HG02870 (cell line): ENCODE data around the gene FOXD1.
"Not testable (repeated sequence)": the region's sequence is repeated elsewhere in the genome, so short reads cannot be mapped to it uniquely, and the experiment has no call there.

ENCODE experiments used
- ATAC-seq: cut with Tn5 transposase; IDR thresholded peaks from one replicate; pipeline ENCODE4 v1.9.1; 2021; ENCODE audit warnings: mild to moderate bottlenecking, moderate library complexity; ENCODE audit not compliant: unreplicated experiment

FOXD1 gene

DNA sequence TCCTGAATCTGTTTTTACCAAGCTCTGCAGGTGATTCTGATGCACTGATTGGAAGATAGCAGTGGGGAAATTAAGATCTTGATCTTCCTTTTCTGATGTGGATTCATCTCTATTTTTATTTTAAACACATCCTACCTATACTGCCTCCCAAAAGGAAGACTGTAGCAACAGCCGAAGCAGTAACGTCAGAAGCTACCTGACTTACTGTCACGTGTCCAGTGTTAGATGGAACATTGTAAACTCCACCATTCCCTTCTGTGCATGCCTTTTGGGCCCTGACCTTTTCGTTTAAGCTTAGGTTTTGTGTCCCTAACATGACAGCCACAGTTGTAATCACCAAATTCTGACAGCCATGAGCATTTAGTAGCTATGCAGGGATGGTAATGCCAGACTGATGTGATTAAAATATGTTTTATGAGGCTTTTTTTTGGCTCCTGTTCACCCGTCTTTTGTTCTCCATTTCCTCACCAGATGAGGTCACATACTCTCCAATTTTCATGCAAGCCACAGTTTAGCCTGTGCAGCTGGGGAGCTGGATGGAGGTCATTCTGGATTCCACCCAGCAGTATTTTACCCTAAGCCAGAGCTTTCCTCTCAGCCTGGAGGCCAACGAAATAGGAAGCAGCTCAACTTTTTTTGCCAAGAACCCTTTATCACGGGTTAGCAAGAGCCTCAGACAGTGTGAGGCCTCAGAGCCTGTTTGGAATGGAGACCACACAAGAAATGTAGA lies 15.6 kb upstream of the FOXD1 start:
- no peak for ATAC-seq

DNA sequence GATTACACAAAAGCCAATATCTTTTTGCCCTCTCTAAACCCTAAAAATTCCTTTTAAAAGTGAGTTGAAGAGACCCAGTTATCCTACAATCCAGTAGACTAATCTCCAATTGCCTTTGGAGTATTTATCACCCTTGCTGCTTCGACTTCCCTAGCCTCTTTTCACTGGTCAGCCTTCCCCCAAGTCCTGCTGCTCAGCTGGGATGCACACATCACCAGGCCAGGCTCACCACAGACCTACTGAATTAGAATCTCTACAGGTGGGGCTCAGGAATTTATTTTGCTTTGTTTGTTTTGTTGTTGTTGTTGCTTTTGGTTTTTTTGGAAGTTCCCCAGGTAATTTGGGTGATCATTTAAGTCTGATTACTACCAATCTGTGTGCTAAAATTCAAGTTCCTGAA lies 11.6 kb upstream of the FOXD1 start:
- ATAC-seq = no peak

DNA sequence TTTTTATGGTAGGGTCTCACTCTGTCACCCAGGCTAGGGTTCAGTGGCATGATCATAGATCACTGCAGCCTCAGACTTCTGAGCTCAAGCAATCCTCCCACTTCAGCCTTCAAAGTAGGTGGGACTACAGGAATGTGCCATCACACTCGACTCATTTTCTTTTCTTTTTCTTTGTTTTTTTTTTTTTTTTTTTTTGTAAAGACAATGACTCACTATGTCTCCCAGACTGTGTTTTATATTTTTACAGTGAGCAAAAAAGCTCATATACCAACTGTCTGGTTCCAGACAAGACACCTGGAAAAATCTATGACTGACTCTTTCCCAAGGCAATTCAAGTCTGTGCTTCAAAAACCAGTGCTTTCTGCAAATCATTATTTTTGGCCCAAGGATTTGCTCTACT lies 10.8 kb upstream of the FOXD1 start:
- ATAC-seq = no peak

DNA sequence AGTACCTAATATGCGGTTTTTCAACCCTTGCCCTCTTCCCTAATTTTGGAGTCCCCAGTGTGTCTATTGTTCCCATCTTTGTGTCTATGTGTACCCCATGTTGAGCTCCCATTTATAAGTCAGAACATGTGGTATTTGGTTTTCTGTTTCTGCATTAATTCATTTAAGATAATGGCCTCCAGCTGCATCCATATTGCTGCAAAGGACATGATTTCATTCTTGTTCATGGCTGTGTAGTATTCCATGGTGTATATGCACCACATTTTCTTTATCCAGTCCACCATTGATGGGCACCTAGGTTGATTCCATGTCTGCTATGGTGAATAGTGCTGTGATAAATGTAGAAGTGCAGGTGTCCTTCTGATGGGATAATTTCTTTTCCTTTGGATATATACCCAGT lies 7.9 kb upstream of the FOXD1 start:
- ATAC-seq = not testable (repeated sequence)

DNA sequence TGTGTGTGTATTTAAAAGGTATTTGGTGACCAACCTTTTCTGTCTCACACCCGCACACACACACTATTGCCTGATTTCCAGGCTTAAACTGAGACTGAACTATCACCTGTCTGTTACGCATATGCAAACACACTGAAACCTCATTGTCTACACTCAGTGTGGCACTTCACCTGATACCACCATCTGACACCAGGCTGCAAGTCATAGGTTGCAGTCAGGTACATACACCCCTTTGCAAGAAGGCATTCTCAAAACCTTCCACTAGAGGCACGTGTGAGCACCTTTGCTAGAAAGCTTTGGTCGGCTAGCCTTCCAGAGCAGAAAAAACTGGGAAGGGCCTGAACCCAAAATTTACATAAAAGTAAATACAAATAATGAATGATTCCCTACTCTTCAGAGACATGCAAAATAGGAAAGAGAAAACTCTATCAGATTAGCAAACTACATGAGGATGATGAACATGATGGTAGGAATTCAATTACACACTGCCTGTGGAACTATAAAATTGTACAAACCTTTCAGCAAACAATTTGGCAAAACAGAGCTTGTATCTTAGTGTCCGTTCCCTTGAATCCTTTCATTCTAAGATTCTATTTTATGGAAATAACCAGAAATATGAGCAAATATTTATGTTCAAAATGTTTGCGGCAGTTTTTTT lies 5.9 kb upstream of the FOXD1 start:
- peak; percentile 48 for ATAC-seq

DNA sequence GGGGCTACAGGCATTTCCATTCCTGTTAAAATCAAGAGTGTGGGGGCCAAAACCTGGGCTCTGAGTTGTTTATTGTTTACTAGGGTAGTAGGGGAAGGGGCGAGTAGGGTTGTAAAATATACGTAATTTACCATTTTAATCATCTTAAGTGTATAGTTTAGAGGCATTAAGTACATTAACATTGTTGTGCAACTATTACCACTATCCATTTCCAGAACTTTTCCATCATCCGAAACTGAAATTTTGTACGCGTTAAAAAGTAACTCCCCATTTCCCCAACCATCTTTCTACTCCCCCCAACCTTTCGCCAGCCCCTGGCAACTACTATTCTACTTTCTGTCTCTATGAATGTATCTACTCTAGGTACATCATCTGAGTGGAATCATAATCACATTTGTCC lies 3.6 kb upstream of the FOXD1 start:
- no peak for ATAC-seq

DNA sequence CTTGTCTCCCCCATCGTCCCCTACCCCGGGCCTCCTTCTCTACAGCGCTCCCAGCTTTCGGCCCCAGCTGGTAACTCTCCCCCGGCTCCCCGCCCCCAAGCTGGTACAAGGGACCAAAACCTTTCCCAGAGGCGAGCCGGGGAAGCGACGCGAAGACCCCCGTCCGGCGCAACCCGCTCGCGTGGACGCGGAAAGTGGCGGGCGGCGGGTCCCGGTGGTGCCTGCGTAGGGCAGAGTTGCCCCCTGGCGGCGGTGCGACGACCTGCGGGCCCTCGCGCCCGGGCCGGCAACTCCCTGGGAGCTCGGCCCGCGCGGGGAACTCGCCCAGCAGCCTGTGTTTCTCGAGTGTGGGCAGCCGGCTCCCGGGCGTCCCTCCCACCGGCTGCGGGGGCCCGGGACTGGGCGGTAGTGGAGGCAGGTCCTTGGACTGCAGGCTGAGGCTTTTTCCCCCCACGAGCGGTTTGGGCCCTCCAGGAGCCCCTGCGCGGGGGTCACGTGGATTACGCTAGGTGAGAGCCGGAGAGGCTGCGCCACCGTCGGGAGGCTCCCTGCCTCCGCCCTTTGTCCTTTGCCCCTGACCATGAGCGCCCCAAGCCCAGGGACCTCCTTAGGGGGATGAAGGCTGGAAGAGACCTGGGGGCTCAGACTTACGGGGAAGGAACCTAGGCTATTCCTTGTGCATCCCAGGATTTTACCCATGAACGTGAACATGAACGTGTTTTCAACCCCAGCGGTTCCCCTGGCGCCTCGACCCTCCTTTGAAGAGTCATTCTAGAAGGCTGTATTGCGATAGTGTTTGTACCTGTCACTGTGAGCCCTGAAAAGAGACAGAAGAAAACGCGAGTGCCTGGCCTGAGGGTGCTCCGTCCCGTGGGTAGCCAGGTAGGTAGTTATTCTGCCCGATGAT lies 2.9 kb upstream of the FOXD1 start:
- ATAC-seq = no peak

DNA sequence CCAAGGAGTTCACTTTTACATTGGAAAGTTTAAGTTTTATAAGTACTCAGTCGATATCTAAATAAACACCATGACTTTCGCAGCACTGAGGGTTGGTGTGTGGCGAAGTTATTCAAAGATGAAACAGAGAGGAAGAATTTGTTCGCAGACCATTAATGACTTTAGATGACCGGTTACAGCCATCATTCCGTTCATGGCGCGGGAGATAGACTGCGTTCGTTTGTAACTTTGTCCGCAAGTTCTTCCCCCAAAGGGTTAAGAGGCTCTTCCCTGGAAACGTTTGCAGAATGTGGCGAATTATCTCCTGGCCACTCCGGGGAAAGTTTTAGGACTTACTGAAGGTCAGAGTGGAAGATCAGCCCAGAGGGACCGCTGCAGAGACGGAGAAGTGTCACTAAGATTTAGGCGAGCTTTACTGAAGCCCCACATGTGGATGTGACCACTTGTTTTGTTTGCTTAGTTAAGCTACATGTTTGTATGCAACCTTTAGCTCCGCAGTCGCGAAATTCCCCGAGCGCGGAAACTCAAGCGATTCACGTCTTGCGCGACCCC lies 2.2 kb upstream of the FOXD1 start:
- no peak for ATAC-seq

DNA sequence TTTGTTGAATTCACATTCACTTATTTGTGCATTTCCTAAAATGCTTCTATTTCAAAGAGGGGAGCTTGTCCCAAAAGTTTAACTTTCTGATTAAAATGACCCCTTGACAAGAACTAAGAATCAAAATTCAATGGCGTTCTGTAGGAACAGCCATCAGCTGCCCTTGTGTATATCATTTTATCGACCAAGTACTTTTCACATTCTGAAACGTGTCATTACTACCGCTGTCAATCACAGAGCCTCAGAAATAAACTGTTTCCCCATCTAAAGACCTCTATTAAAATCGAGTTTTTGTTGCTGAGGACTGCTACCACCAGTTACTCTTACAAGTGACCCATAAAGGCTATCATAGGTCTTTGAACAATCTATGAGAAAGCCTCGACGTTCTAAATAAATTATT lies 1.6 kb upstream of the FOXD1 start:
- ATAC-seq = no peak

DNA sequence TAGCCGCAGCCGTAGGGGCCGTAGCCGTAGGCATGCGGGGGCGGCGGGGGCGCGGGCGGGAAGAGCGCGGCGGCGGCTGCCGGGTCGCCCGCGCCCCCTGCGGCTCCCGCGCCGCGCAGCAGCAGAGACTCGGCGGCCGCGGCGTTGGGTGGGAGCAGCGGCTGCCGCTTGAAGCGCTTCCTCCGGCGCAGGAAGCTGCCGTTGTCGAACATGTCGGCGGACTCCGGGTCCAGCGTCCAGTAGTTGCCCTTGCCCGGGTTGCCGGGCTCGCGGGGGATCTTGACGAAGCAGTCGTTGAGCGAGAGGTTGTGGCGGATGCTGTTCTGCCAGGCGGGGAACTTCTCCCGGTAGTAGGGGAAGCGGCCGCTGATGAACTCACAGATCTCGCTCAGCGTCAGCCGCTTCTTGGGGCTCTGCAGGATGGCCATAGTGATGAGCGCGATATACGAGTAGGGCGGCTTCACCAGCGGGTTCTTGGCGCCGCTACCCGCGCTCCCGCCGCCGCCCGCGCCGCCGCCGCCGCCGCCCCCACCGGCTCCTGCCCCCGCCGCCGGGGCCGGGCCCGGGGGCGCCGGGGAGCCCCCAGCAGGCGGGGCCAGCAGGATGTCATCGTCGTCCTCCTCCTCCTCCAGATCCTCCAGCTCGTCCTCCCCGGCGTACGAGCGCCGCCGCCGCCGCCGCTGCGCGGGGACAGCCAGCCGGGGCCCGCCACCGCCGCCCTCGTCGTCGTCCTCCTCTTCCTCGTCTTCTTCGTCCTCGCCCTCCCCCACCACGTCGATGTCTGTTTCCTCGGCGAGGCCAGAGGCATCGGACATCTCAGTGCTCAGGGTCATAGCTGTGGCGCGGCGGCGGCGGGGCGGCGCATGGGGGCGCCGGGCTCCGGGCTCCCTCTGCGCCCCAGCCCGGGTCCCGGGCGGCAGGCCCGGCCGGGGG lies 781 bp downstream of the FOXD1 start:
- no peak for ATAC-seq

DNA sequence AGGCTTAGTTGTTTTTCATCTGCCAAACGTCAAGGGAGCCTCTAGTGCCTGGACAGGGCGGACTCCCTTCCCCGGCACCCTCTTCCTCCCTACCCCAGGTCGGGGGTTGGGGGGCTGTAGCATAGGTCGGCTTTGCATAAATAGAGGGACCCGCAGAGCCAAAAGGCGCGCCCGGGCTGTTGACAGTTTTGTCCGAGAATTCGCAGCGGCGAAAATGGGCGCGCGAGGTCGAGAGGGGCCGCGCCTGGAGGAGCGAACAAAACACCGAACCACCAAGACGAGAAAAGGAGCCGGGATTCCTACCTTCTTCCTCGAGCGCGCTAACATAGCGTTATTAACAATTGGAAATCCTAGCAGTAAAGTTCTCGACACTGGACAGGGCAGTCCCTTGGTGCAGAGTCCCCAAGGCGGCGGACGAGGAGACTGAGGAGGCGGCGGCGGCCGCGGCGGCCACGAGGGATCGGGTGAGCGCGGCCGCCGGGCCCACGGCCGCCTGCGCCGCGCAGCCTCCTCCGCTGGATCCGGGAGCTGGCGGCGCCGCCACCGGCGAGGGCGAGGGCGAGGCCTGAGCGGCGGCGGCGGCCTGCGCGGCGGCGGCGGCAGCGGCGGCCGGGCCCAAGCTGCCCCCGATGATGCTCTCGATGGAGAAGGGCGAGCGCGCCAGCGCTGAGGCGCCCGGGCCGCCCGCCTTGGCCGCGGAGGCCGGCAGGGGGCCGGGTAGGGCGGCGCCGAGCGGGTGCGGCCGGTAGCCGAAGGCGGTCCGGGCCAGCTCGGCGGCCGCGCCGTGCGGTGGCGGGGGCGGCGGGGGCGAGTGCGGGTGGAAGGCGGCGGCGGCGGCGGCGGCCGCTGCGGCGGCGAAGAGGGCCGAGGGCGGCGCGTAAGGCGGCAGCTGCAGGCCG lies 1.7 kb downstream of the FOXD1 start:
- no peak for ATAC-seq

DNA sequence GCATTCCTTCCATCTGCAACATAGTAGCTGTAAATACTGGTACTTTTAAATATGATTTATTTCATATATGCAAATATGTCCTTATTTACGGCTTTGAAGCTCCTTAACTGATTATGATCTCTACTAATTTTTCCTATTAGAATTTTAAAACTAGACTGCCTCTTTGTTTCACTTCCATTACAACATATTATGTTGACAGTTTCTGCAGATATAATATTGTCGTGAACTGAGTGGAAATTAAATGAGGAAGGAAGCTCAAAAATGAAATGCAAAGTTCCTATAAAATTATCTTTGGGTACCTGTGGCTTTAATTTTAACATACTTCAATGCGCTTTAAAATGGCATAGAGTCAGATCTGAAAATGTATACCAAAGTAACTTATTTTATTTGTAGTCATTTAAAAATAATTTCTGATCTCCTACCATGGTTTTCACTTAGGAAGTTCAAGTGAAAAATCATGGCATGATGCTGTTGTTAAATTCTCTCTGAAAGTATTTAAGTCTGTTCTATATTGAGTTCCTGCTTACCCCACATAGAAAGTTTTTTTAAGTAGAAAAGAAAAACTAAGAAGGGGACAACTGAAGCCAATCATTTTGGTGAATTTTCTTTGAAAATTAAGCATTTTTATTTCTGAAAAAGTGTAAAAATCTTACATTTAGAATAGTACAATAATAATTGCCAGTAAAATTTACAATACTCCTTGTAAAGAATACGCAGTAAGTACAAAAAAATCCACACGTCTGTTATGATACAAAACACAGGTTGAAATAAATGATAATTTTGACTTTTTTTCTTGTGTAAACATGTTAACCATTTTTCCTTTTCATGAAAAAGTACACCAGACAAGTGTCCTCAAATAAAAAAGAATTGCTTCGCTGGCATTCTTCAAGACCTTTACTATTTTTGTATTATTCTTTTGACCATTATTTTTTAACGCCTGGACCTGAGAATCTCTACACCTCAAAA lies 2.6 kb downstream of the FOXD1 start:
- ATAC-seq = no peak

DNA sequence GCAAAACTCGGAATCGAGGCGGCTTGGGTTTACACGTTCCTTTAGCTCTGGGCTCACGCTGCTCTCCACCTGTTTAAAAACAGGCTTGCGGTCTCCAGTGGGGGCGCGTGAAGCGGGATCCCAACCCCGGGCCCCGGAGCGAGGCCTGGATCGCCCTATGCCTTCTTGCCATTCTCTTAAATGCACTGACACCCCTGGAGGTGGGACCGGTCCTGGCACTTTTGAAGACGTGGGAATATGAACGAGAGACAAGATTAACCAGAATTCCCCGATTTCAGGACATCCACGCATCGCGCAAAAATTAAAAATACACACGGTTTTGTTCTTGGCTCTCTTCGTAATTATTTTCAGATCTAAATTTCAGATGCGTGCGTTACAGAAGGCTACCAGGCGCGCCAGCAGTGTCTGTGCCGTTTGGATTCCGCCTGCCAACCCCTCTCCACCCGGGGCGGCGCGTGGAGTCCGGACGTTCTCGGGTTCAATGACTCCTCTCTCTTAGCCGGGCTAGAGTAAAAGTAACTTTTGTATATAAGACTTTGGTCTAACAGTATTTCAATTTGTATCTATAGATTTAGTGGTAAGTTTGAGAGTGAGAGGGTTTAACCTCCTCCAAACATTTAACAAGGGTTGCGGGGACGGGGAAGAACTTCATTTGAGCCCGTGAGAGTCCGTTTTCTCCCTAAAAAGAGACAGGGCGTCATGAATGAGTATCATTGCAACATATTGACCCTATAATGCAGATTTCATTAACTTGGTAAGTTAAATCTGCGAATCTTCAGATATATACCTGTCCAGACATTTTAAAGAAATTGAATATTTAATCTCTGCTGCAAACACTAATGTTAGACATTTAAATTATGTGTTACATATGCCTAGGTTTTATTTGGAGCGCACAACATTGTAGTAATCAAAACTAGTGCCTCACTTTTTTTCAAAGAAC lies 3.8 kb downstream of the FOXD1 start:
- no peak for ATAC-seq

DNA sequence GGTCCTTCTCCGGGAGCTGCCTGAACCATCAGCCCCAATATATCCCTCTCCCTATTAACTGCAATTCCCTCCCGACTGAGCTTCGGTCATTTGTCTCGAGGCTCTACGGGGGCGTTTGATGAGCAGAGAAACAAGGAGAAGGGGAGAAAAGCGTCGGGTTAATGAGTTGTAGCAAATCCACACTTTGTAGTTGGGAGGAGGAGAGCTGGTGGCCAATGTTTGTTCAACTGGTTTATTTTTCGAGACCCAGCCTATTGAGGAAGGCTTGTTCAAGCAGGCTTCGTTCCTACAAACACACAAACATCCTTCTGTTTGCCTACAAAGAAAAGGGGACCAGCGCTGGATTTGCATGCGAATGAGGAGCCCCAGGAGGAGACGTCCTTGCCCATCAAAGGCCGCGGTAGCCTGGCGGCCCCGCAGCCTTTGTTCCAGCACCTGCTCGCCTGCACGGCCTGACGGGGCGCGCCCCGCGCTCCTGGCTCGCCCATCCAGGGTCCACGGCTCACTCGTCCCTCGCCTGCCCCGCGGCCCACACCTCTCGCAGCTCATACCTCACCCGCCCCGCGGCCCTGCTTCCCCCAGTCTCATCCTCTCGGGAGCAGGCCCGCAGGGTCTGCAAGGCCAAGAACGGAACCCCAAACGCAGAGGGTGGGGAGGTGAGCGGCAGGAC lies 4.6 kb downstream of the FOXD1 start:
- ATAC-seq = no peak

DNA sequence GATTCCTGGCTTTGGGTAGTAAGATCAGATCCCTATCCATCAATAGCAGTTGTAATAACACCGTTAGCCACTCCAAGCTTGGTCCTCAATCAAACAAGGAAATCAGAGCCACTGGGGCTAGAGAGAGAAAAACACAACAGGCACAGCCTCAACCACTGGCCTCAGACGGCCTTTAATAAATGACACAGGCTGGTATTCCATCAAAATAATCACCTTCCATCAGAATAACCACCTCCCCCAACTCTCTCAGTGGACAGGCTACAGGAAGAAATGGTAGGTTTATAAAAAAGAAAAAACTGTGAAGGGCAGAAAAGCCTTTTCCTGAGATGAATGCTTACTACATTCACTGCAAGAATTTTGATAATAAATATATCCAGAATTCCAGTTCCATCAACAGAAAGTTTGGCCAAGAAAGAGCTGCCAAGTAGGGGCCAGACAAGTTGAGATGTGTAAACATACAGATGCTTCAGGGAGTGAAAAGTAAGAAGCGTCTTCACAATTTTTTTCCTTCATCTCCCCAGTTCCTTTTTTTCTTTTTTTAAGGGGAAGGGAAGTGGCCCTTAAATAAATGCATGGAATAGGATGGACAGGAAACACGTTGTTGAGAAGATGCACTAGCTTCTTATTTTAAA lies 5.5 kb downstream of the FOXD1 start:
- ATAC-seq = no peak

DNA sequence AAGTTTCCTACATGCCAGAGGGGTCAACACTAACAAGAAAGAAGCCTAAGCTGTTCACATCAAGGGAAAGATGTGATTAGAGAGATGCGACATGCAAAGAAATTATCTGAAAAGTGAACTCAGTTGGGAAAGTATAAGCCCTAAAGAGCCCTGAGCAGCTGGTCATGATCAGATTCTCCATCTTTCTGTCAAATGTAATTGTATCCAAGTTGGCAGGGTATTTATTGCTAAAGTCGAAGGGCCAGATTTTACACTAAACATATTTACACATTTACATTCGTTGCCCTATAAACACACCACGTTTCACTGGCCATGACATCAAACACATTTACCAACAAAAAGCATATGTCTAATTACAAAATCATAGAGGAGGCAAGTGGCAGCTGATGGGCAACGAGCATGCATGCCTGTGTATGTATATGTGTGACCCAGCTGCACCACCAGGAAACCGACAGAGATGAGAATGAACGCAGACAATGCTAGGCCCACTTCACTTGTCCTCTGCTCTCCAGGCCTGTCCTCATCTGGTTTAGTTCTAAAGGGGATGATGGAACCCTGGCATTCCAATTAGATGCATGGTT lies 6.3 kb downstream of the FOXD1 start:
- ATAC-seq = no peak
